HepG2 (cell line): ENCODE measurements around the gene JAM2.

ENCODE experiments used
- CREM ChIP-seq, 2 experiments: sonication (generic) in 1 of 2; formaldehyde crosslinking in 1 of 2; IDR thresholded peaks; 2 replicates each; pipeline versions ENCODE4 v1.4.0 to v1.6.1; 2016 to 2020; ENCODE audit warnings: antibody characterized with exemption in 1 of 2, mild to moderate bottlenecking in 1 of 2, missing genetic modification reagents in 1 of 2
- RXRB ChIP-seq: IDR thresholded peaks from 2 replicates; pipeline ENCODE4 v1.6.1; 2016; ENCODE audit warnings: borderline replicate concordance, missing genetic modification reagents, missing compliant biosample characterization
- SALL2 ChIP-seq: sonication (generic); formaldehyde crosslinking; IDR thresholded peaks from 2 replicates; pipeline ENCODE4 v1.8.1; 2023; ENCODE audit warnings: mild to moderate bottlenecking, missing genetic modification reagents, inconsistent platforms
- SMARCE1 ChIP-seq: fragments of 450-650 bp; IDR thresholded peaks from 2 replicates; pipeline ENCODE4 v1.6.1; 2017; ENCODE audit warnings: borderline replicate concordance
- ZKSCAN1 ChIP-seq: fragments of 150-350 bp; IDR thresholded peaks from 2 replicates; pipeline ENCODE4 v1.6.1; 2014; ENCODE audit warnings: low read length
- ZNF230 ChIP-seq: sonication (generic); formaldehyde crosslinking; IDR thresholded peaks from 2 replicates; pipeline ENCODE4 v1.4.0; 2020; ENCODE audit warnings: mild to moderate bottlenecking, missing genetic modification reagents
- TF ChIP-seq, protein P1 (sequence below): sonication (generic); formaldehyde crosslinking; IDR thresholded peaks from 2 replicates; pipeline ENCODE4 v1.5.1; 2020; ENCODE audit warnings: mild to moderate bottlenecking, missing genetic modification reagents, moderate library complexity

DNA sequence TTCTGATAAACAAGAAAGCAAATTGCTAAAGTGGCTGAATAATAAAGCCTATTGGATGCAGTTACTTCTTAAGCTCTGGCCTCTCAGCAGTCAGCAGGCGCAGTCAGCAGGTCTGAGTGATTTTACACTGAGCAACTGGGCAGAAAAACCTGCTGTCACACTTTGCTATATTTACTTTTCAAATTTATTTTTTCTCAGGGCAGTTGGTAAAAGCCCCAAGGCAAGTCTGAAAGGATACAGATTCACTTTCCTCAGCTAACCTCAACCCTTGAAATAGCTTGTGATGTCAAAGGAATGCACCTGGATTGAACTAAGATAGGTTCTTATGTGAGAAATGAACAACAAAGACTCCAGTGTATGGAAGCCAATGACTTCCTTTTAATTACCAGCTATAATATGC lies 61.7 kb downstream of the JAM2 start:
- TF ChIP-seq ZNF230, result no peak
- TF ChIP-seq, protein P1, sequence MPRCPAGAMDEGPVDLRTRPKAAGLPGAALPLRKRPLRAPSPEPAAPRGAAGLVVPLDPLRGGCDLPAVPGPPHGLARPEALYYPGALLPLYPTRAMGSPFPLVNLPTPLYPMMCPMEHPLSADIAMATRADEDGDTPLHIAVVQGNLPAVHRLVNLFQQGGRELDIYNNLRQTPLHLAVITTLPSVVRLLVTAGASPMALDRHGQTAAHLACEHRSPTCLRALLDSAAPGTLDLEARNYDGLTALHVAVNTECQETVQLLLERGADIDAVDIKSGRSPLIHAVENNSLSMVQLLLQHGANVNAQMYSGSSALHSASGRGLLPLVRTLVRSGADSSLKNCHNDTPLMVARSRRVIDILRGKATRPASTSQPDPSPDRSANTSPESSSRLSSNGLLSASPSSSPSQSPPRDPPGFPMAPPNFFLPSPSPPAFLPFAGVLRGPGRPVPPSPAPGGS (CRISPR knock-in tag), result no peak
- TF ChIP-seq SMARCE1, result no peak
- TF ChIP-seq CREM (IDR thresholded peaks at IDR 0.05), result no peak
- TF ChIP-seq CREM (CRISPR knock-in tag; IDR thresholded peaks at IDR 0.05), result no peak
- TF ChIP-seq SALL2 (CRISPR knock-in tag), result no peak
- TF ChIP-seq RXRB, result no peak
- no peak for TF ChIP-seq ZKSCAN1
